ENCODE results near the gene CAPN5. TPM values are rescaled to one million over a fixed set of nuclear protein-coding genes. Genes with fewer than 3 reads are reported as not detected.

The CAPN5 gene
- polyA plus RNA-seq, 3 donors, result 0.28 to 0.83 (median 0.62) TPM

DNA sequence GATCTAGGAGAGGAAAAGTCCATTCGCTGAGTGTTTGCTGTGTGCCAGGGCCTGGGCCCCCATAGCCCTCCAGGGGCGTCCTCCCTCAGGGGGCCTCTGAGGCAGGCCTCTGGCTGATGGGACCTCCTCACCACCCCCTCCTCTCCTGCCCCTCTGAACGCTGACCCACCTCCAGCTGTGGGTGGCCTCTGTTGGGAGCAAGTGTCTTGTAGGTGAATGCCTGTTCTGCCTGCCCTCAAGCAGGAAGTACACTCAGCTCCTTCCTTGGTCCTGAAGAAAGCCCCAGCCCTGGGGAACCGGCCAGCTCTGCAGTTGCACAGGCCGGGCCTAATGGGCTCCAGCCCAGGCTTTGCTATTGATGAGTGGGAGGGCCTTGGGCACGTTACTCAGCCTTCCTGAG lies 64.8 kb downstream of the CAPN5 start:
- H2AFZ ChIP-seq (ENCODE audit: insufficient read depth, low read depth, low read length, poor library complexity, severe bottlenecking), result no peak overlapping the region
- no peak overlapping the region for H3K27ac ChIP-seq (ENCODE audit: low read depth in 1 of 2, low read length in 2 of 2)
- no peaks in the 10 kb centered on the region for H3K79me2 ChIP-seq (ENCODE audit: insufficient read depth, low read length)
- H3K27me3 Mint-ChIP-seq (ENCODE audit: low read depth in 3 of 3), result peaks cover 16 to 24% (median 16%) of the 10 kb centered on the region in 3 donors
- 33% methylated on average over 1 of the region's 6 CpGs for WGBS (ENCODE audit: insufficient coverage)
- peaks cover 9 to 15% of the 10 kb centered on the region in 2 donors for H3K4me1 ChIP-seq (ENCODE audit: control insufficient read depth in 1 of 2, insufficient read depth in 2 of 2, low read length in 2 of 2)
- H3K4me3 ChIP-seq (replicated peaks in 1 of 3; ENCODE audit: low read depth in 2 of 3, low read length in 3 of 3), result no peak overlapping the region
- no peaks in the 10 kb centered on the region for H4K20me1 ChIP-seq (ENCODE audit: insufficient read depth, low read length)
- no peaks in the 10 kb centered on the region for H3K36me3 ChIP-seq (replicated peaks in 1 of 2; ENCODE audit: control insufficient read depth in 1 of 2, insufficient read depth in 2 of 2, low read length in 2 of 2)
- H3K4me3 Mint-ChIP-seq, result no peak overlapping the region
- no peaks in the 10 kb centered on the region for H3K36me3 Mint-ChIP-seq
- intact Hi-C loops (cut with micrococcal nuclease), result no loop called here
- no peak overlapping the region for H3K9ac ChIP-seq (ENCODE audit: insufficient read depth, low read length, poor library complexity, severe bottlenecking)
- peaks cover 13% of the 10 kb centered on the region for H3K4me1 Mint-ChIP-seq
- peaks cover 0 to 5% (median 0%) of the 10 kb centered on the region in 7 donors for H3K9me3 Mint-ChIP-seq
- peaks cover 0 to 17% of the 10 kb centered on the region in 2 donors for H3K27me3 ChIP-seq (ENCODE audit: control insufficient read depth in 2 of 2, insufficient read depth in 2 of 2, low read length in 2 of 2)
- no peaks in the 10 kb centered on the region for H3K9me3 ChIP-seq (replicated peaks in 1 of 2; ENCODE audit: control insufficient read depth in 1 of 2, insufficient read depth in 1 of 2, low read length in 2 of 2)
- H3K4me2 ChIP-seq (replicated peaks; ENCODE audit: extremely low read depth, low read length, poor library complexity, severe bottlenecking), result no peak overlapping the region
- H3K27ac Mint-ChIP-seq, result no peak overlapping the region
- no peak for TF ChIP-seq CTCF (IDR thresholded peaks at IDR 0.05)
- DNase-seq, result no peak

DNA sequence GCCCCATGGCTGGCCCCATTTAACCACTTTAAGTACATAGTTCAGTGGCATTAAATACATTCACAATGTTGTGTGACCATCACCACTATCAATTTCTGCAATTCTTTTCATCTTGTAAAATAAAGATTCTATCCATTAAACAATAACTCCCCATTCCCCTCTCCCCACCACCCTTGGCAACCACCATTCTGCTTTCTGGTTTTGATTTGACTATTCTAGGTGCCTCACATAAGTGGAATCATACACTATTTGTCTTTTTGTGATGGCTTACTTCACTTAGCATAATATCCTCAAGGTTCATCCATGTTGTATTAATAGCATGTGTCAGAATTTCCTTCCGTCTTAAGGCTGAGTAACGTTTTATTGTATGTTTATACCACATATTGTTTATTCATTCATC lies 68.3 kb downstream of the CAPN5 start:
- Mint-ChIP-seq H3K4me1 (no peaks in the 10 kb centered on the region), H3K27me3 (ENCODE audit: low read depth in 3 of 3) (peaks cover 35 to 43% (median 38%) of the 10 kb centered on the region in 3 donors), H3K4me3 (no peak overlapping the region), H3K27ac (no peak overlapping the region), H3K36me3 (no peaks in the 10 kb centered on the region), H3K9me3 (peaks cover 0 to 2% (median 0%) of the 10 kb centered on the region in 7 donors)
- intact Hi-C loops (cut with micrococcal nuclease), result no loop called here
- TF ChIP-seq CTCF (IDR thresholded peaks at IDR 0.05), result no peak
- peaks cover 7 to 33% of the 10 kb centered on the region in 2 donors for H3K27me3 ChIP-seq (ENCODE audit: control insufficient read depth in 2 of 2, insufficient read depth in 2 of 2, low read length in 2 of 2)
- DNase-seq, result no peak
- no peaks in the 10 kb centered on the region for H3K36me3 ChIP-seq (replicated peaks in 1 of 2; ENCODE audit: control insufficient read depth in 1 of 2, insufficient read depth in 2 of 2, low read length in 2 of 2)
- no peak overlapping the region for H3K4me3 ChIP-seq (replicated peaks in 1 of 3; ENCODE audit: low read depth in 2 of 3, low read length in 3 of 3)
- peaks cover 0 to 3% of the 10 kb centered on the region in 2 donors for H3K9me3 ChIP-seq (replicated peaks in 1 of 2; ENCODE audit: control insufficient read depth in 1 of 2, insufficient read depth in 1 of 2, low read length in 2 of 2)
- no peaks in the 10 kb centered on the region for H3K79me2 ChIP-seq (ENCODE audit: insufficient read depth, low read length)
- H3K27ac ChIP-seq (ENCODE audit: low read depth in 1 of 2, low read length in 2 of 2), result no peak overlapping the region
- no peaks in the 10 kb centered on the region for H4K20me1 ChIP-seq (ENCODE audit: insufficient read depth, low read length)
- no CpG with 5 or more reads among the region's 2 CpGs for WGBS (ENCODE audit: insufficient coverage)
- no peak overlapping the region for H2AFZ ChIP-seq (ENCODE audit: insufficient read depth, low read depth, low read length, poor library complexity, severe bottlenecking)
- H3K4me1 ChIP-seq (ENCODE audit: control insufficient read depth in 1 of 2, insufficient read depth in 2 of 2, low read length in 2 of 2), result no peaks in the 10 kb centered on the region
- H3K4me2 ChIP-seq (replicated peaks; ENCODE audit: extremely low read depth, low read length, poor library complexity, severe bottlenecking), result no peak overlapping the region
- no peak overlapping the region for H3K9ac ChIP-seq (ENCODE audit: insufficient read depth, low read length, poor library complexity, severe bottlenecking)
